Lung (tissue), 12 donors: Measurements from ENCODE around the gene STEAP1. TPM values are rescaled to one million over a fixed set of nuclear protein-coding genes. Genes with fewer than 3 reads are reported as not detected.

Experiments used
- ATAC-seq: fragments of 200-7000 bp; cut with Tn5 transposase; one replicate; pipeline ENCODE4 v1.9.1; 2020; ENCODE audit warnings: moderate number of reproducible peaks; ENCODE audit not compliant: insufficient read depth, low FRiP score
- DNase-seq, 3 donors: peaks; one replicate each; pipeline ENCODE4 v3.0.0-alpha.2; 2013 to 2017
- H3K27ac ChIP-seq, 2 donors: one replicate each; pipeline ENCODE4 v1.5.1; 2013; ENCODE audit warnings: mild to moderate bottlenecking in 2 of 2, moderate library complexity in 2 of 2, control low read depth in 1 of 2, inconsistent platforms in 1 of 2, low read depth in 1 of 2, low read length in 1 of 2
- H3K27me3 ChIP-seq, 3 donors: one replicate each; pipeline ENCODE4 v1.5.1; 2013; ENCODE audit warnings: low read length in 2 of 3; ENCODE audit not compliant: control insufficient read depth in 3 of 3, insufficient read depth in 3 of 3
- H3K36me3 ChIP-seq, 4 donors: one replicate each; pipeline ENCODE4 v1.5.1; 2013; ENCODE audit warnings: low read length in 4 of 4, mild to moderate bottlenecking in 1 of 4, moderate library complexity in 1 of 4; ENCODE audit not compliant: control insufficient read depth in 4 of 4, insufficient read depth in 4 of 4
- H3K4me1 ChIP-seq, 5 donors: one replicate each; pipeline ENCODE4 v1.5.1; 2013; ENCODE audit warnings: low read length in 5 of 5, mild to moderate bottlenecking in 2 of 5, moderate library complexity in 1 of 5; ENCODE audit not compliant: control insufficient read depth in 5 of 5, insufficient read depth in 5 of 5
- H3K4me3 ChIP-seq: one replicate; pipeline ENCODE4 v1.5.1; 2013; ENCODE audit warnings: mild to moderate bottlenecking, control low read depth, moderate library complexity
- H3K9ac ChIP-seq, 2 donors: one replicate each; pipeline ENCODE4 v1.5.1; 2013; ENCODE audit warnings: low read length in 2 of 2, control low read depth in 1 of 2; ENCODE audit not compliant: insufficient read depth in 1 of 2
- H3K9me3 ChIP-seq, 4 donors: one replicate each; pipeline ENCODE4 v1.5.1; 2013; ENCODE audit warnings: low read length in 3 of 4, mild to moderate bottlenecking in 1 of 4, moderate library complexity in 1 of 4; ENCODE audit not compliant: control insufficient read depth in 4 of 4, insufficient read depth in 3 of 4
- WGBS, 2 donors: extraction: QIAGEN DNeasy Blood & Tissue Kit; methylation state at CpG; one replicate each; pipeline ENCODE4 v1.1.7; 2013; 5-methylcytosine and 5-hydroxymethylcytosine counted together
- polyA plus RNA-seq, 2 donors: library from polyadenylated mRNA; stranded (reverse); fragments of 200-250 nt; gene quantifications; one replicate each; pipeline ENCODE4 v1.2.1, GENCODE V29; 2013
- total RNA-seq, 2 donors: library from RNA; depleted of rRNA in 1 of 2; stranded (reverse); fragments of >200 nt in 1 of 2; gene quantifications; one replicate each; pipeline ENCODE4 v1.2.1, GENCODE V29; 2014 to 2021
- TF ChIP-seq, protein P1 (sequence below): IDR thresholded peaks from 2 replicates; pipeline ENCODE4 v1.5.1; 2012; ENCODE audit warnings: mild to moderate bottlenecking; ENCODE audit errors: control extremely low read depth, extremely low read depth
- donor health status: control.
- donor health status: control.
- donor health status: Bipolar disorder and iron deficiency.
- donor health status: healthy.
- donor health status: DM: yes; HTN: yes; CAD: no.

The STEAP1 gene
- total and polyA plus RNA-seq, 4 donors = 3.2 to 19.2 (median 7.5) TPM

DNA sequence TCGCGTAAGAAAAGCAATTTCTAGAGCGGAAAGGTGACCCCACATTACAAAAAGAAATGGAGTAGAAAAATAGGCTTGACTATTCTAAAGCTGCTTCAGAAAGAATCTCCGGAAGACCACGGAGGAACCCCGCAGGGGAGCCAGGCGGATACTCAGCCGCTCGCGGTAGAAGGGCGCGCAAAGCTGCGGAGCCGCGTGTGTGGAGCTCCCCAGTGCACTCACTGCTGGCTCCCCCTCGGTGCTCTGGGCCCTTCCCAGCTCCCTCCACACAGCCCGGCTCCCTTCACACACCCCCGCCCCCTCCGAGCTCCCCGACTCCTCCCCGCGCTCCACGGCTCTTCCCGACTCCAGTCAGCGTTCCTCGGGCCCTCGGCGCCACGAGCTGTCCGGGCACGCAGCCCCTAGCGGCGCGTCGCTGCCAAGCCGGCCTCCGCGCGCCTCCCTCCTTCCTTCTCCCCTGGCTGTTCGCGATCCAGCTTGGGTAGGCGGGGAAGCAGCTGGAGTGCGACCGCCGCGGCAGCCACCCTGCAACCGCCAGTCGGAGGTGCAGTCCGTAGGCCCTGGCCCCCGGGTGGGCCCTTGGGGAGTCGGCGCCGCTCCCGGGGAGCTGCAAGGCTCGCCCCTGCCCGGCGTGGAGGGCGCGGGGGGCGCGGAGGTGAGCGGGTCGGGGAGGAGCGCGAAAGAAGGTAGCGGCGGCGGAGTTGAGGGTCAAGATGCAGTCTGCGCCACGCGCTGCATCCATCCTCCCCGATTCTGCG, 57.3 kb downstream of the STEAP1 start, which contains the start of gene STEAP2:
STEAP2 (plus strand) TSS at position 350 of the 758 bp plus-strand sequence. CDS start 13,343 bp downstream, outside the sequence.
- Histone ChIP-seq H3K4me3 (peak within 1 kb of the TSS; percentile 81), H3K4me1 (peaks cover 0 to 16% (median 5%) of the 10 kb centered on the region in 5 donors), H3K9ac (peak within 1 kb of the TSS; percentile 44 to 81), H3K27me3 (no peaks in the 10 kb centered on the region), H3K36me3 (no peaks in the 10 kb centered on the region), H3K9me3 (peaks cover 0 to 2% (median 0%) of the 10 kb centered on the region in 4 donors), H3K27ac (peak within 1 kb of the TSS; percentile 36 to 91)
- DNase-seq (peak; percentile 96), ATAC-seq (peak; percentile 95)
- WGBS, 2 donors = 1 to 2% methylated on average over 65 to 73 of the region's 73 CpGs
- TF ChIP-seq, protein P1, sequence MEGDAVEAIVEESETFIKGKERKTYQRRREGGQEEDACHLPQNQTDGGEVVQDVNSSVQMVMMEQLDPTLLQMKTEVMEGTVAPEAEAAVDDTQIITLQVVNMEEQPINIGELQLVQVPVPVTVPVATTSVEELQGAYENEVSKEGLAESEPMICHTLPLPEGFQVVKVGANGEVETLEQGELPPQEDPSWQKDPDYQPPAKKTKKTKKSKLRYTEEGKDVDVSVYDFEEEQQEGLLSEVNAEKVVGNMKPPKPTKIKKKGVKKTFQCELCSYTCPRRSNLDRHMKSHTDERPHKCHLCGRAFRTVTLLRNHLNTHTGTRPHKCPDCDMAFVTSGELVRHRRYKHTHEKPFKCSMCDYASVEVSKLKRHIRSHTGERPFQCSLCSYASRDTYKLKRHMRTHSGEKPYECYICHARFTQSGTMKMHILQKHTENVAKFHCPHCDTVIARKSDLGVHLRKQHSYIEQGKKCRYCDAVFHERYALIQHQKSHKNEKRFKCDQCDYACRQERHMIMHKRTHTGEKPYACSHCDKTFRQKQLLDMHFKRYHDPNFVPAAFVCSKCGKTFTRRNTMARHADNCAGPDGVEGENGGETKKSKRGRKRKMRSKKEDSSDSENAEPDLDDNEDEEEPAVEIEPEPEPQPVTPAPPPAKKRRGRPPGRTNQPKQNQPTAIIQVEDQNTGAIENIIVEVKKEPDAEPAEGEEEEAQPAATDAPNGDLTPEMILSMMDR = no peak

- peak in 1 of 3 donors; percentile 14 for DNase-seq
- TF ChIP-seq, protein P1 = no peak
- peak overlapping the region; percentile 44 to 57 for H3K9ac ChIP-seq
- H3K4me3 ChIP-seq = peak overlapping the region; percentile 81
- no peak for ATAC-seq
- peaks cover 0 to 2% (median 0%) of the 10 kb centered on the region in 4 donors for H3K9me3 ChIP-seq
- H3K27ac ChIP-seq = peak overlapping the region in 1 of 2 donors; percentile 91
- H3K4me1 ChIP-seq = peaks cover 0 to 16% (median 5%) of the 10 kb centered on the region in 5 donors
- no peaks in the 10 kb centered on the region for H3K27me3 ChIP-seq
- WGBS, 2 donors = 17 to 18% methylated on average over 6 of the region's 6 CpGs
- H3K36me3 ChIP-seq = peaks cover 0 to 3% (median 0%) of the 10 kb centered on the region in 4 donors
Observed at GRCh38 chr7:90212149-90212495, 57.9 kb downstream of the STEAP1 start.

DNA sequence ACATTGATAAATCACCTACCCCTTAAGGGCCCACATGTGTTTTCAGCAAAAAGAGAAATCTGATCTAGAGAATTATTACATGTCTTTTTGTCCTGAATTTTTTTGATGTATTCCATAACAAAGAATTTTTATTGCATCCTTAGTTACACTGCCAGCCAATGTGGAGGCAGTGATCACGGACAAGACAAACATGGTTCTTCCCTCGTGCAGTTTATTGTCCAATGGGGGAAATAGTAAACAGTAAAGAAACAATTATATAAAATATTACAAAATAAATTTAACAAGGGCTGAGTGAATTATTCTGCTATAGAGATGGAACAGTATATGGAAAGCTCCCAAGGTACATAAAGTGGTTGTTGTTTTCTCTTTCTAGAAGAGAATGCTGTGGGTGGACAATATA, 59.3 kb downstream of the STEAP1 start:
- TF ChIP-seq, protein P1 = no peak
- H3K27ac ChIP-seq = no peak overlapping the region
- H3K9me3 ChIP-seq = peaks cover 0 to 2% (median 0%) of the 10 kb centered on the region in 4 donors
- ATAC-seq (no peak), DNase-seq (no peak)
- no peaks in the 10 kb centered on the region for H3K27me3 ChIP-seq
- no peak overlapping the region for H3K9ac ChIP-seq
- H3K36me3 ChIP-seq = peaks cover 0 to 3% (median 0%) of the 10 kb centered on the region in 4 donors
- 72 to 76% methylated on average over 2 of the region's 2 CpGs for WGBS, 2 donors
- H3K4me3 ChIP-seq = no peak overlapping the region
- H3K4me1 ChIP-seq = peaks cover 0 to 16% (median 5%) of the 10 kb centered on the region in 5 donors

Other genes with a start within 250 kb of the STEAP1 start
- 10 to 100 TPM; 14.6 to 16.7 TPM for gene STEAP2, start 57.3 kb downstream of the STEAP1 start, total RNA-seq
- 1 to 10 TPM; 5.3 to 7.8 TPM for gene STEAP2, start 57.3 kb downstream of the STEAP1 start, polyA plus RNA-seq
- gene CFAP69, start 90.7 kb downstream of the STEAP1 start, total RNA-seq = 10 to 100 TPM; 13.0 to 60.0 TPM
- 1 to 10 TPM; 1.8 to 5.1 TPM for gene CFAP69, start 90.7 kb downstream of the STEAP1 start, polyA plus RNA-seq
- gene FAM237B, start 166.8 kb downstream of the STEAP1 start, total RNA-seq = not detected
- gene FAM237B, start 166.8 kb downstream of the STEAP1 start, polyA plus RNA-seq = under 1 TPM in 1 of 2 donors, not detected in 1; 0.02 TPM
- gene GTPBP10, start 192.2 kb downstream of the STEAP1 start, total RNA-seq = 10 to 100 TPM; 17.9 to 20.9 TPM
- 10 to 100 TPM in 1 of 2 donors, 1 to 10 TPM in 1; 9.2 to 18.6 TPM for gene GTPBP10, start 192.2 kb downstream of the STEAP1 start, polyA plus RNA-seq
- gene CLDN12, start 249.0 kb downstream of the STEAP1 start, total RNA-seq = 10 to 100 TPM; 39.2 to 40.2 TPM
- gene CLDN12, start 249.0 kb downstream of the STEAP1 start, polyA plus RNA-seq = 10 to 100 TPM; 15.3 to 20.8 TPM